HCT116 (cell line): ENCODE data around the gene STRAP. TPM values are rescaled to one million over a fixed set of nuclear protein-coding genes. Genes with fewer than 3 reads are reported as not detected.

Source experiments
- ATAC-seq: fragments of 200-7000 bp; cut with Tn5 transposase; 2 replicates; pipeline ENCODE4 v1.9.1; 2020; ENCODE audit warnings: mild to moderate bottlenecking, moderate library complexity
- BruUV-seq: library from RNA; stranded (reverse); fragments of 400-500 nt; replicated peaks from 2 replicates; lab custom pipeline; 2021; lab: Mats Ljungman, UMichigan
- CTCF ChIA-PET: fragments of 300-600 bp; sonication (Branson Sonifier 250); formaldehyde crosslinking; loops from one replicate; lab custom pipeline; 2021; ENCODE audit warnings: antibody characterized with exemption; lab: Charles Lee
- POLR2A ChIA-PET: fragments of 300-600, 350-600 bp; sonication (Branson Sonifier 250); formaldehyde crosslinking; loops from one replicate; lab custom pipeline; 2021; ENCODE audit warnings: antibody characterized with exemption; lab: Charles Lee
- RAD21 ChIA-PET, 2 experiments: fragments of 300-600 bp; sonication (Branson Sonifier 250); formaldehyde crosslinking; loops; one replicate each; lab custom pipeline; 2023; ENCODE audit warnings: low total read pairs in 2 of 2; ENCODE audit not compliant: uncharacterized antibody in 2 of 2, unreplicated experiment in 2 of 2, low non-redundant PET in 1 of 2; lab: Charles Lee
- DNase-seq: peaks from one replicate; pipeline ENCODE4 v3.0.0-alpha.2; 2010; ENCODE audit warnings: low read depth, low spot score
- H2AFZ ChIP-seq: fragments of 200-600 bp; shearing (Covaris generic), sonication (generic); 2 replicates; pipeline ENCODE4 v1.6.1; 2017; ENCODE audit warnings: low read depth, mixed run types, mixed read lengths, antibody characterized with exemption, low read length; ENCODE audit not compliant: poor library complexity, severe bottlenecking
- H3K27ac ChIP-seq: 2 replicates; pipeline ENCODE4 v1.5.1; 2012; ENCODE audit warnings: low read depth, low read length
- H3K27me3 ChIP-seq: fragments of 200-600 bp; sonication (generic); 2 replicates; pipeline ENCODE4 v1.6.1; 2016; ENCODE audit warnings: mixed run types, low read length, mixed read lengths; ENCODE audit not compliant: insufficient read depth
- H3K36me3 ChIP-seq, 2 experiments: fragments of 200-500 bp in 1 of 2; fragments of 200-600 bp in 1 of 2; sonication (Bioruptor generic) in 1 of 2; sonication (generic) in 1 of 2; 2 replicates each; pipeline versions ENCODE4 v1.5.1 to v1.6.1; 2014 to 2016; ENCODE audit warnings: low read length in 2 of 2, inconsistent platforms in 1 of 2, mixed read lengths in 1 of 2, mixed run types in 1 of 2; ENCODE audit not compliant: insufficient read depth in 2 of 2, control insufficient read depth in 1 of 2
- H3K4me1 ChIP-seq, 2 experiments: fragments of 200-600 bp in 1 of 2; sonication (generic) in 1 of 2; 2 replicates each; pipeline versions ENCODE4 v1.5.1 to v1.6.1; 2012 to 2017; ENCODE audit warnings: low read length in 2 of 2, inconsistent platforms in 1 of 2, mild to moderate bottlenecking in 1 of 2, mixed read lengths in 1 of 2, mixed run types in 1 of 2, moderate library complexity in 1 of 2; ENCODE audit not compliant: insufficient read depth in 2 of 2, control insufficient read depth in 1 of 2
- H3K4me2 ChIP-seq: fragments of 200-600 bp; sonication (generic); 2 replicates; pipeline ENCODE4 v1.6.1; 2017; ENCODE audit warnings: mixed run types, low read length, mixed read lengths
- H3K4me3 ChIP-seq, 2 experiments: fragments of 200-600 bp in 1 of 2; sonication (generic) in 1 of 2; replicated peaks in 1 of 2; 2 replicates each; pipeline ENCODE4 v1.5.1; 2011 to 2016; ENCODE audit warnings: low read length in 2 of 2, control low read depth in 1 of 2, low read depth in 1 of 2, mild to moderate bottlenecking in 1 of 2, mixed read lengths in 1 of 2, mixed run types in 1 of 2
- H3K79me2 ChIP-seq: fragments of 200-600 bp; sonication (generic); 2 replicates; pipeline ENCODE4 v1.6.1; 2017; ENCODE audit warnings: mild to moderate bottlenecking, mixed run types, low read length, moderate library complexity, mixed read lengths; ENCODE audit not compliant: insufficient read depth
- H3K9ac ChIP-seq: fragments of 200-600 bp; sonication (generic); 2 replicates; pipeline ENCODE4 v1.6.1; 2016; ENCODE audit warnings: low read length, mixed read lengths
- H3K9me2 ChIP-seq: fragments of 200-600 bp; sonication (generic), shearing (Covaris generic); 2 replicates; pipeline ENCODE4 v1.6.1; 2017; ENCODE audit warnings: mixed run types, mild to moderate bottlenecking, moderate library complexity; ENCODE audit not compliant: insufficient read depth
- H3K9me3 ChIP-seq, 2 experiments: fragments of 200-500 bp in 1 of 2; fragments of 200-600 bp in 1 of 2; sonication (Bioruptor generic) in 1 of 2; sonication (generic) in 1 of 2; 2 replicates each; pipeline ENCODE4 v1.6.1; 2014 to 2017; ENCODE audit warnings: low read length in 2 of 2, mixed read lengths in 2 of 2, inconsistent platforms in 1 of 2, low read depth in 1 of 2, mild to moderate bottlenecking in 1 of 2, mixed run types in 1 of 2, moderate library complexity in 1 of 2; ENCODE audit not compliant: control insufficient read depth in 1 of 2, insufficient read depth in 1 of 2
- H4K20me1 ChIP-seq: fragments of 200-600 bp; sonication (generic), shearing (Covaris generic); 2 replicates; pipeline ENCODE4 v1.6.1; 2017; ENCODE audit warnings: mixed run types, mild to moderate bottlenecking, moderate library complexity; ENCODE audit not compliant: insufficient read depth
- ATF3 ChIP-seq: IDR thresholded peaks from 2 replicates; pipeline ENCODE4 v1.6.1; 2012
- CBX3 ChIP-seq: IDR thresholded peaks from 2 replicates; pipeline ENCODE4 v1.6.1; 2012; ENCODE audit warnings: low read depth
- CTCF ChIP-seq, 3 experiments: fragments of 200-600 bp in 1 of 3; sonication (generic) in 1 of 3; IDR thresholded peaks in 2 of 3; conservative IDR thresholded peaks in 1 of 3; 2 replicates each; pipeline ENCODE4 v1.5.1; 2012 to 2017; ENCODE audit warnings: low read depth in 2 of 3, low read length in 2 of 3, antibody characterized with exemption in 1 of 3, borderline replicate concordance in 1 of 3, control low read depth in 1 of 3, mild to moderate bottlenecking in 1 of 3, mixed read lengths in 1 of 3, mixed run types in 1 of 3, moderate library complexity in 1 of 3; ENCODE audit not compliant: insufficient read depth in 1 of 3
- FOSL1 ChIP-seq: IDR thresholded peaks from 2 replicates; pipeline ENCODE4 v1.6.1; 2012; ENCODE audit warnings: low read depth
- JUND ChIP-seq: IDR thresholded peaks from 2 replicates; pipeline ENCODE4 v1.6.1; 2012
- MAX ChIP-seq: IDR thresholded peaks from 2 replicates; pipeline ENCODE4 v1.6.1; 2012
- POLR2A ChIP-seq: IDR thresholded peaks from 2 replicates; pipeline ENCODE4 v1.7.0; 2011; ENCODE audit warnings: borderline replicate concordance; ENCODE audit not compliant: insufficient read depth, insufficient read length; ENCODE audit errors: extremely low read depth
- RAD21 ChIP-seq: IDR thresholded peaks from 2 replicates; pipeline ENCODE4 v1.6.1; 2012; ENCODE audit warnings: low read depth, mild to moderate bottlenecking
- REST ChIP-seq: IDR thresholded peaks from 2 replicates; pipeline ENCODE4 v1.6.1; 2012; ENCODE audit warnings: low read depth
- SP1 ChIP-seq: IDR thresholded peaks from 2 replicates; pipeline ENCODE4 v1.6.1; 2012; ENCODE audit warnings: low read depth
- SRF ChIP-seq: IDR thresholded peaks from 2 replicates; pipeline ENCODE4 v1.6.1; 2012; ENCODE audit warnings: low read depth
- YY1 ChIP-seq: IDR thresholded peaks from 2 replicates; pipeline ENCODE4 v1.6.1; 2011; ENCODE audit warnings: low read length, low read depth, moderate library complexity, mild to moderate bottlenecking; ENCODE audit not compliant: insufficient replicate concordance; ENCODE audit errors: extremely low read depth
- ZFX ChIP-seq: fragments of 450-650 bp; IDR thresholded peaks from 2 replicates; pipeline ENCODE4 v1.6.1; 2017
- ZNF274 ChIP-seq: fragments of 200-500 bp; sonication (Bioruptor generic); IDR thresholded peaks from 2 replicates; pipeline ENCODE4 v1.6.1; 2014; ENCODE audit warnings: mild to moderate bottlenecking, low read depth, low read length, inconsistent platforms
- intact Hi-C: fragments of 100-400 bp; cut with micrococcal nuclease; formaldehyde crosslinking; loops from 2 replicates; pipeline ENCODE4 v1.10.0; 2022
- total RNA-seq: library from RNA; stranded (reverse); gene quantifications from one replicate; pipeline ENCODE4 v1.2.1, GENCODE V29; 2021; ENCODE audit not compliant: unreplicated experiment

Gene STRAP
- total RNA-seq, 1 experiment from 2014 or later, result 156 TPM

GRCh38 chr12:15875863-15876262 is 6.3 kb upstream of the STRAP start:
- TF ChIP-seq SP1 (no peak), FOSL1 (no peak), ZFX (no peak), ATF3 (no peak), MAX (no peak), YY1 (no peak), JUND (no peak), RAD21 (no peak), SRF (no peak), CBX3 (no peak)
- TF ChIP-seq, all 23 proteins: peak for 0
- CTCF ChIA-PET, result interaction anchor here (1.6 kb wide), 1 partner anchor 13 kb away, joined by 4 read pairs; no protein-coding TSS in a partner anchor
- H4K20me1 ChIP-seq, result no peaks in the 10 kb centered on the region
- BruUV-seq, result no TSS peak
- H3K79me2 ChIP-seq, result no peaks in the 10 kb centered on the region
- intact Hi-C loops, result no loop called here
- no peaks in the 10 kb centered on the region for H3K36me3 ChIP-seq
- POLR2A ChIA-PET, result no interaction called here
- no peak overlapping the region for H3K4me3 ChIP-seq
- no peak overlapping the region for H3K9ac ChIP-seq
- no peaks in the 10 kb centered on the region for H3K27me3 ChIP-seq
- no peaks in the 10 kb centered on the region for H3K9me2 ChIP-seq
- H3K27ac ChIP-seq, result no peak overlapping the region
- no peak for DNase-seq
- no peaks in the 10 kb centered on the region for H3K4me1 ChIP-seq
- ATAC-seq, result no peak
- no peak overlapping the region for H3K4me2 ChIP-seq
- RAD21 ChIA-PET, result interaction anchor here in 1 of 2 experiments (0.5 kb wide), 1 partner anchor 19 kb away, joined by 3 read pairs; no protein-coding TSS in a partner anchor
- no peak overlapping the region for H2AFZ ChIP-seq
- no peaks in the 10 kb centered on the region for H3K9me3 ChIP-seq

GRCh38 chr12:15879413-15879812 is 2.8 kb upstream of the STRAP start:
- ATAC-seq (no peak), DNase-seq (no peak)
- H2AFZ ChIP-seq, result no peak overlapping the region
- H3K79me2 ChIP-seq, result peaks cover 23% of the 10 kb centered on the region
- H3K4me3 ChIP-seq, result no peak overlapping the region
- peaks cover 10 to 14% of the 10 kb centered on the region in 2 experiments for H3K4me1 ChIP-seq
- ChIA-PET POLR2A (no interaction called here), CTCF (no interaction called here), RAD21 (no interaction called here)
- intact Hi-C loops, result no loop called here
- no TSS peak for BruUV-seq
- H3K9ac ChIP-seq, result no peak overlapping the region
- H3K36me3 ChIP-seq, result peaks cover 0 to 7% of the 10 kb centered on the region in 2 experiments; a peak in 2 of 4 replicates
- no peaks in the 10 kb centered on the region for H3K9me3 ChIP-seq
- TF ChIP-seq SRF, result no peak
- TF ChIP-seq CTCF (IDR thresholded peaks at IDR 0.05 in 2 of 3, conservative IDR thresholded peaks at IDR 0.05 in 1 of 3; ENCODE audit: borderline replicate concordance in 1 of 3, insufficient read depth in 1 of 3, low read depth in 2 of 3, low read length in 2 of 3), result no peak
- no peak for TF ChIP-seq YY1
- TF ChIP-seq ZNF274, result no peak
- TF ChIP-seq POLR2A, result no peak
- no peak for TF ChIP-seq REST
- no peak for TF ChIP-seq RAD21
- no peak overlapping the region for H3K27ac ChIP-seq
- no peak overlapping the region for H3K4me2 ChIP-seq
- no peaks in the 10 kb centered on the region for H4K20me1 ChIP-seq
- H3K9me2 ChIP-seq, result no peaks in the 10 kb centered on the region
- no peaks in the 10 kb centered on the region for H3K27me3 ChIP-seq
